Measurements from ENCODE around the gene SRGAP1. TPM values are rescaled to one million over a fixed set of nuclear protein-coding genes. Genes with fewer than 3 reads are reported as not detected.

The SRGAP1 gene
- total RNA-seq, 1 donor from 2014 or later, result 2.3 TPM

GRCh38 chr12:63888908-63889635 lies 44.6 kb downstream of the SRGAP1 start:
- Histone ChIP-seq H3K36me3 (no peaks in the 10 kb centered on the region), H3K27me3 (ENCODE audit: low read depth) (no peaks in the 10 kb centered on the region), H3K27ac (replicated peaks) (no peak overlapping the region), H3K4me1 (peaks cover 5% of the 10 kb centered on the region), H3K9me3 (replicated peaks) (no peaks in the 10 kb centered on the region), H3K4me3 (no peak overlapping the region)
- no peak for DNase-seq
- intact Hi-C loops (cut with micrococcal nuclease), result no loop called here
- TF ChIP-seq CTCF (IDR thresholded peaks at IDR 0.05; ENCODE audit: borderline replicate concordance), result no peak

- TF ChIP-seq CTCF (IDR thresholded peaks at IDR 0.05; ENCODE audit: borderline replicate concordance), result no peak
- no peak overlapping the region for H3K4me3 ChIP-seq
- H3K9me3 ChIP-seq (replicated peaks), result no peaks in the 10 kb centered on the region
- no peaks in the 10 kb centered on the region for H3K27me3 ChIP-seq (ENCODE audit: low read depth)
- H3K4me1 ChIP-seq, result peaks cover 5% of the 10 kb centered on the region
- no peak overlapping the region for H3K27ac ChIP-seq (replicated peaks)
- no peak for DNase-seq
- intact Hi-C loops (cut with micrococcal nuclease), result no loop called here
- H3K36me3 ChIP-seq, result no peaks in the 10 kb centered on the region
Measured at GRCh38 chr12:63889721-63890509, 45.4 kb downstream of the SRGAP1 start.

- DNase-seq, result no peak
- H3K27ac ChIP-seq (replicated peaks), result no peak overlapping the region
- no peaks in the 10 kb centered on the region for H3K36me3 ChIP-seq
- H3K9me3 ChIP-seq (replicated peaks), result no peaks in the 10 kb centered on the region
- H3K4me1 ChIP-seq, result peaks cover 28% of the 10 kb centered on the region
- no peak overlapping the region for H3K4me3 ChIP-seq
- H3K27me3 ChIP-seq (ENCODE audit: low read depth), result no peaks in the 10 kb centered on the region
- no peak for TF ChIP-seq CTCF (IDR thresholded peaks at IDR 0.05; ENCODE audit: borderline replicate concordance)
- intact Hi-C loops (cut with micrococcal nuclease), result no loop called here
Measured at GRCh38 chr12:63893170-63893569, 48.7 kb downstream of the SRGAP1 start.

- DNase-seq, result no peak
- intact Hi-C loops (cut with micrococcal nuclease), result no loop called here
- Histone ChIP-seq H3K27me3 (ENCODE audit: low read depth) (no peaks in the 10 kb centered on the region), H3K4me3 (no peak overlapping the region), H3K4me1 (peaks cover 36% of the 10 kb centered on the region), H3K36me3 (no peaks in the 10 kb centered on the region), H3K27ac (replicated peaks) (no peak overlapping the region), H3K9me3 (replicated peaks) (no peaks in the 10 kb centered on the region)
- TF ChIP-seq CTCF (IDR thresholded peaks at IDR 0.05; ENCODE audit: borderline replicate concordance), result no peak
Measured at GRCh38 chr12:63894132-63894531, 49.6 kb downstream of the SRGAP1 start.

GRCh38 chr12:63895841-63896240 lies 51.3 kb downstream of the SRGAP1 start:
- Histone ChIP-seq H3K27ac (replicated peaks) (no peak overlapping the region), H3K36me3 (no peaks in the 10 kb centered on the region), H3K4me1 (peaks cover 36% of the 10 kb centered on the region), H3K9me3 (replicated peaks) (no peaks in the 10 kb centered on the region), H3K4me3 (no peak overlapping the region), H3K27me3 (ENCODE audit: low read depth) (no peaks in the 10 kb centered on the region)
- TF ChIP-seq CTCF (IDR thresholded peaks at IDR 0.05; ENCODE audit: borderline replicate concordance), result no peak
- intact Hi-C loops (cut with micrococcal nuclease), result no loop called here
- no peak for DNase-seq

All from left ventricle myocardium inferior (tissue), 1 donor.